Osteoblast (primary cell): Measurements from ENCODE around the gene GARIN5B. TPM values are rescaled to one million over a fixed set of nuclear protein-coding genes. Genes with fewer than 3 reads are reported as not detected.

Experiments
- DNase-seq: peaks from one replicate; pipeline ENCODE4 v3.0.0; 2011; ENCODE audit warnings: low spot score, mixed read lengths; ENCODE audit not compliant: insufficient read length; ENCODE audit errors: missing footprints
- H2AFZ ChIP-seq: 2 replicates; pipeline ENCODE4 v1.6.0; 2011; ENCODE audit warnings: mild to moderate bottlenecking, low read length
- H3K27ac ChIP-seq: 2 replicates; pipeline ENCODE4 v1.5.1; 2011; ENCODE audit warnings: mild to moderate bottlenecking, low read depth, low read length, moderate library complexity
- H3K27me3 ChIP-seq: 2 replicates; pipeline ENCODE4 v1.6.0; 2012; ENCODE audit warnings: mild to moderate bottlenecking, control low read depth, inconsistent platforms, low read length, moderate library complexity; ENCODE audit not compliant: insufficient read depth
- H3K36me3 ChIP-seq: 2 replicates; pipeline ENCODE4 v1.5.1; 2011; ENCODE audit warnings: mild to moderate bottlenecking, low read length, control low read depth, moderate library complexity; ENCODE audit not compliant: insufficient read depth
- H3K4me1 ChIP-seq: 2 replicates; pipeline ENCODE4 v1.5.1; 2011; ENCODE audit warnings: mild to moderate bottlenecking, low read length, control low read depth, moderate library complexity; ENCODE audit not compliant: insufficient read depth
- H3K4me2 ChIP-seq: 2 replicates; pipeline ENCODE4 v1.6.0; 2011; ENCODE audit warnings: mild to moderate bottlenecking, low read length; ENCODE audit not compliant: insufficient read depth
- H3K4me3 ChIP-seq: fragments of 200-600 bp; sonication (generic); 3 replicates; pipeline ENCODE4 v1.5.1; 2012; ENCODE audit warnings: mild to moderate bottlenecking, low read length, inconsistent platforms; ENCODE audit not compliant: insufficient read depth
- H3K79me2 ChIP-seq: 2 replicates; pipeline ENCODE4 v1.6.0; 2012; ENCODE audit warnings: mild to moderate bottlenecking, low read length, control low read depth, inconsistent platforms; ENCODE audit not compliant: insufficient read depth
- H3K9me3 ChIP-seq: 2 replicates; pipeline ENCODE4 v1.5.1; 2011; ENCODE audit warnings: low read depth, low read length, control low read depth
- H4K20me1 ChIP-seq: 2 replicates; pipeline ENCODE4 v1.6.0; 2012; ENCODE audit warnings: mild to moderate bottlenecking, low read length, control low read depth; ENCODE audit not compliant: insufficient read depth
- total RNA-seq: library from RNA; depleted of rRNA; stranded (reverse); fragments of >200 nt; gene quantifications from 2 replicates; pipeline ENCODE4 v1.2.3, GENCODE V29; 2012
- TF ChIP-seq, protein P1 (sequence below): IDR thresholded peaks from 2 replicates; pipeline ENCODE4 v1.5.1; 2011; ENCODE audit warnings: mild to moderate bottlenecking, low read depth, low read length, moderate library complexity; ENCODE audit errors: extremely low read depth

Gene GARIN5B
- total RNA-seq, 1 donor = not detected

DNA sequence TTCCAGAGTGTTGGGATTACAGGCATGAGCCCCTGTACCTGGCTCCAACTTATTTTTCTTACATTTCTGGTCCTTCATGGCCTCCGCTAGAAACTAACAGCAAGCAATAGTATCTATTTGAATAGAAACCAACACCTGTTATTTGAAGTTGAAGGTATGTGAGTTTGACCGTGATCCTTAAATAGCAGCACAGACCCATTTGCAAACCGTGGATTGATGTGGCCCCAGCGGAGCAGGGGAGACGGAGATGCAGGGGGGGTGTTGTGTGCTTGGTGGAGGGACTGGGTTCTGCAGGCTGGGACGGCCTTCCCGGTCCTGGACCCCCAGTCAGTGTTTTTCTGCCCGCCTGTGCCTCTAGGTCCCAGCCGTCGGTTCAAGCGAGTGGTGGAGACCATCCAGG, 54.8 kb downstream of the GARIN5B start:
- H3K4me1 ChIP-seq = no peaks in the 10 kb centered on the region
- no peaks in the 10 kb centered on the region for H3K9me3 ChIP-seq
- H3K4me3 ChIP-seq = no peak overlapping the region
- TF ChIP-seq, protein P1, sequence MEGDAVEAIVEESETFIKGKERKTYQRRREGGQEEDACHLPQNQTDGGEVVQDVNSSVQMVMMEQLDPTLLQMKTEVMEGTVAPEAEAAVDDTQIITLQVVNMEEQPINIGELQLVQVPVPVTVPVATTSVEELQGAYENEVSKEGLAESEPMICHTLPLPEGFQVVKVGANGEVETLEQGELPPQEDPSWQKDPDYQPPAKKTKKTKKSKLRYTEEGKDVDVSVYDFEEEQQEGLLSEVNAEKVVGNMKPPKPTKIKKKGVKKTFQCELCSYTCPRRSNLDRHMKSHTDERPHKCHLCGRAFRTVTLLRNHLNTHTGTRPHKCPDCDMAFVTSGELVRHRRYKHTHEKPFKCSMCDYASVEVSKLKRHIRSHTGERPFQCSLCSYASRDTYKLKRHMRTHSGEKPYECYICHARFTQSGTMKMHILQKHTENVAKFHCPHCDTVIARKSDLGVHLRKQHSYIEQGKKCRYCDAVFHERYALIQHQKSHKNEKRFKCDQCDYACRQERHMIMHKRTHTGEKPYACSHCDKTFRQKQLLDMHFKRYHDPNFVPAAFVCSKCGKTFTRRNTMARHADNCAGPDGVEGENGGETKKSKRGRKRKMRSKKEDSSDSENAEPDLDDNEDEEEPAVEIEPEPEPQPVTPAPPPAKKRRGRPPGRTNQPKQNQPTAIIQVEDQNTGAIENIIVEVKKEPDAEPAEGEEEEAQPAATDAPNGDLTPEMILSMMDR = no peak
- H2AFZ ChIP-seq = no peak overlapping the region
- no peaks in the 10 kb centered on the region for H3K79me2 ChIP-seq
- no peak overlapping the region for H3K27ac ChIP-seq
- peak; percentile 79 for DNase-seq
- no peaks in the 10 kb centered on the region for H4K20me1 ChIP-seq
- no peak overlapping the region for H3K4me2 ChIP-seq
- no peaks in the 10 kb centered on the region for H3K27me3 ChIP-seq
- peaks cover 25% of the 10 kb centered on the region for H3K36me3 ChIP-seq

DNA sequence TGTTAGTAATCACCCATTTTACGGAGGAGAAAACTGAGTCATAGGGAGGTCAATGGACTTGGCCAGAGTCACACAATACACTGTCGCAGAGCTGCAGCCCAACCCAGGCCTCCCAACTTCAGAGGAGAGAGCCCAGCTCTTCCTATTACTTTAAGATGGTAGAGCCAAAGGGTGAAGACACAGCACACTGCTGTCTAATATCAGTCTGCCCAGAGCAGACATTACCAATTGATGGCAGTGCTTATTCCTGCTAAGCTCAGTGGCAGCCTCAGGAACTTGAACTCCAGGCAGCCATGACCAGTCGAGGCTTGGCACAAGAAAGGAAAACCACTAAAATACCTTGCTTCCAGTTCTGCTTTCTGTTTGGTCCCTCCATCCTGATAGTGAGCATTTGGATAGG, 56.3 kb downstream of the GARIN5B start:
- H3K27me3 ChIP-seq = no peaks in the 10 kb centered on the region
- H3K27ac ChIP-seq = no peak overlapping the region
- no peak overlapping the region for H3K4me2 ChIP-seq
- H3K9me3 ChIP-seq = no peaks in the 10 kb centered on the region
- no peaks in the 10 kb centered on the region for H3K79me2 ChIP-seq
- no peak overlapping the region for H2AFZ ChIP-seq
- no peak overlapping the region for H3K4me3 ChIP-seq
- peak; percentile 81 for DNase-seq
- H3K36me3 ChIP-seq = peaks cover 30% of the 10 kb centered on the region
- no peaks in the 10 kb centered on the region for H4K20me1 ChIP-seq
- H3K4me1 ChIP-seq = peaks cover 4% of the 10 kb centered on the region
- TF ChIP-seq, protein P1 = no peak

DNA sequence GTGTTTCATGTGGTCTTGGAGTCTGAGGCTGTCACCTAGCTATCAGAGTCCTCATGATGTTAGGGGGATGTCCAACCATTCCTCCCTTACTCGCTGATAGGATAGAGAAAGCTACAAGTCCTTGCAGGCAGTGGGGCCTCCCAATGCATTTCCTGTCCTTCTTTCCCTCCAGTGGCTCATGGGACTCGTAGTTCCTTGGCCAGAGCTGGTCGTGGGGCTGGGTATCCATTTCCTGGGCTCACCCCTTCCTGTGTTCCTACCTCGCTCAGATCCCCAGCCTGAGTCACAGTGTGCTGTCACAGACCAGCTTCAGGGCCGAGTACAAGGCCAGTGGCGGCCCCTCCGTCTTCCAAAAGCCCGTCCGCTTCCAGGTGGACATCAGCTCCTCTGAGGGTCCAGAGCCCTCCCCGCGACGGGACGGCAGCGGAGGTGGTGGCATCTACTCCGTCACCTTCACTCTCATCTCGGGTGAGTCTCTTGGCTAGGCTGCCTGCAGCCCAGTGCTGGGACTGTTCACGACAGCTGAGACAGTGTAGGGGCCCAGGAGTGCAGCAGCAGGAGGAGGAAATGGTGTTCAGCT, 57.0 kb downstream of the GARIN5B start:
- no peak overlapping the region for H2AFZ ChIP-seq
- H3K4me3 ChIP-seq = no peak overlapping the region
- no peaks in the 10 kb centered on the region for H3K79me2 ChIP-seq
- TF ChIP-seq, protein P1 = no peak
- H4K20me1 ChIP-seq = no peaks in the 10 kb centered on the region
- DNase-seq = peak; percentile 73
- no peak overlapping the region for H3K4me2 ChIP-seq
- no peaks in the 10 kb centered on the region for H3K9me3 ChIP-seq
- H3K27me3 ChIP-seq = no peaks in the 10 kb centered on the region
- no peak overlapping the region for H3K27ac ChIP-seq
- peaks cover 30% of the 10 kb centered on the region for H3K36me3 ChIP-seq
- peaks cover 7% of the 10 kb centered on the region for H3K4me1 ChIP-seq

DNA sequence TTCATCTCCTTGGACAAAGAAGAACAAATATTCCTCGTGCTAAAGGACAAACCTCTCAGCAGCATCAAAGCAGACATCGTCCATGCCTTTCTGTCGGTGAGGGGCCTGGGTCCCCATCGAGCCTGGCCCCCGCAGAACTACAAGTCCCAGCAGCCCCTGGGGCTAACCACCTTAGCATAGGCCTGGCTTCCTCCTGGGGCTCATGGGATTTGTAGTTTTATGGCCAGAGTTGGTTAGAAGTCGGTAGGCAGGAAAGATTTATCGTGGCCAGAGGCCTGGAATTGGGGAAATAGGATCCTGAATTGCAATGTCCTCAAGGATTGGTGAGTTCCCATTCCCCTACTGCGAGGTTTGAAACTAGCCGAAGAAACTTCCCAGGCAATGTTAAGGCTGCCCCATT, 57.6 kb downstream of the GARIN5B start:
- DNase-seq = peak; percentile 91
- TF ChIP-seq, protein P1 = no peak
- H3K27ac ChIP-seq = no peak overlapping the region
- no peaks in the 10 kb centered on the region for H4K20me1 ChIP-seq
- no peaks in the 10 kb centered on the region for H3K79me2 ChIP-seq
- H3K4me2 ChIP-seq = no peak overlapping the region
- H3K4me1 ChIP-seq = peaks cover 7% of the 10 kb centered on the region
- H3K27me3 ChIP-seq = no peaks in the 10 kb centered on the region
- no peak overlapping the region for H2AFZ ChIP-seq
- H3K9me3 ChIP-seq = no peaks in the 10 kb centered on the region
- no peak overlapping the region for H3K4me3 ChIP-seq
- H3K36me3 ChIP-seq = peaks cover 30% of the 10 kb centered on the region
